Amniotic epithelial cell (primary cell): Measurements from ENCODE around the gene TIMM13.

Experiments
- DNase-seq: peaks from one replicate; pipeline ENCODE4 v3.0.0-alpha.2; 2010; ENCODE audit warnings: low read depth

TIMM13 gene

DNA sequence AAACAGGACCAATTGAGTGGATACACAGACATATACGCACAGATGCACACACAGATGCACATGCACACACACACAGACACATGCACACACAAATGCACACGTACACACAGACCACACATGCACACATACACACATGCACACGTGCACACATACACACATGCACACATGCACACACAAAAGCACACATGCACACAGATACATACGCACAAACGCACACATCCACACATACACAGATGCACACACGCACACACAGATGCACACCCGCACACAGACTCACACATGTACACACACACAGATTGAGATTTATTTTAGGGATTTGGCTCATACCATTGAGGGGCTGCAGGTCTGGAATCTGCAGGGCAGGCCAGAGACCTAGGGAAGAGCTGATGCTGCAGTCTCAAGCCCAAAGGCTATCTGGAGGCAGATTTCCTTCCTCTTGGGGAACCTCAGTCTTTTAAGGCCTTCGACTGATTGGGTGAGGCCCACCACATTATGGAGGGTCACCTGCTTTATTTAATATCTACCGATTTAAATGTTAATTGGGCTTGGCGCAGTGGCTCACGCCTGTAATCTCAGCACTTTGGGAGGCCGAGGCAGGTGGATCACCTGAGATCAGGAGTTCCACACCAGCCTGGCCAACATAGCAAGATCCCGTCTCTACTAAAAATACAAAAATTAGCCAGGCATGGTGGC lies 44.7 kb downstream of the TIMM13 start:
- DNase-seq: no peak

DNA sequence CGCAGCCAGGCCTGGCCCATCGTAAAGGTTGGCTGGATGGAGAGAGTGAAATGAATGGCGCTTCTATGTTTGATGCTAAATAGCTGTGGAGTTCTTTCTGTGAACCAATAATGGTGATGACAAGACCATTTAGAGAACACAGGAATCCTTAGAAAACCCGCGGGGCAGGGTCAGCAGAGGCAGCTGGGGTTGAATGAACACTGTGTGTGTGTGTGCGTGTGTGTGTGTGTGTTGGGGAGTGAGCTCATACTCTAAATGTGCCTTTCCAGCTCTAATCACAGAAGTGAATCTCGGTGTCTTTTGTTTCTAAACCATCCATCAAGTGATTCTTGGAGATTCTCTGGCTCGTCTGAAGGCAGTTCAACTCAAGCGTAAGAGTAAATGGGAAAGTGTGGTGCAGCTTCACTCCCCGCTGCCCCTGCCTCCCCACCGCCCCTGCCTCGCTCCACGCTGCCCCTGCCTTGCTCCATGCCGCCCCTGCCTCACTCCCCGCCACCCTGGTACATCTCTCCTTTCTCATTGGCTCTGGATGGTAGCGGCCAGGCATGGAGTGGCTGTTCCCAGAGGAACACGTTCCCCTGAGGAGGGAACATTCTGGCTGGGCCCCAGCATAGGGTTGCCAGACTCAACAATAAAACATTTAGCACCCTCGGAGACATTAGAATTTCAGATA lies 46.1 kb downstream of the TIMM13 start:
- DNase-seq: peak; percentile 31

DNA sequence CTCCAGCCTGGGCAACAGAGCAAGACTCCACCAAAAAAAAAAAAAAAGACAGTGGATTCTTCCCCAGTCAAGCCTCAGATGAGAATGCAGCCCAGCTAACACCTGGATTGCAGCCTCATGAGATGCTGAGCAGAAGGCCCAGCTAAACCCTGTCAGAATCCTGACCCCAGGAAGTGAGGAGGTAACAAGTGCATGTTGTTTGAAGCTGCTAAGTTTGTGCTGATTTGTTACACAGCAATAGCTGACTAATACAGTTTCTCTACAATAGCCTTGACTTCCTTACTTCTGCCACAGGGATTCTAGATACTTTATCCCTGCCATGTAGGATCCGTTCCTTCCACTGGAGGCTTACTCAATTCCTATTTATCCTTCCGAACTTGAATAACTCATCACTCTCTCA lies 46.8 kb downstream of the TIMM13 start:
- DNase-seq: no peak

DNA sequence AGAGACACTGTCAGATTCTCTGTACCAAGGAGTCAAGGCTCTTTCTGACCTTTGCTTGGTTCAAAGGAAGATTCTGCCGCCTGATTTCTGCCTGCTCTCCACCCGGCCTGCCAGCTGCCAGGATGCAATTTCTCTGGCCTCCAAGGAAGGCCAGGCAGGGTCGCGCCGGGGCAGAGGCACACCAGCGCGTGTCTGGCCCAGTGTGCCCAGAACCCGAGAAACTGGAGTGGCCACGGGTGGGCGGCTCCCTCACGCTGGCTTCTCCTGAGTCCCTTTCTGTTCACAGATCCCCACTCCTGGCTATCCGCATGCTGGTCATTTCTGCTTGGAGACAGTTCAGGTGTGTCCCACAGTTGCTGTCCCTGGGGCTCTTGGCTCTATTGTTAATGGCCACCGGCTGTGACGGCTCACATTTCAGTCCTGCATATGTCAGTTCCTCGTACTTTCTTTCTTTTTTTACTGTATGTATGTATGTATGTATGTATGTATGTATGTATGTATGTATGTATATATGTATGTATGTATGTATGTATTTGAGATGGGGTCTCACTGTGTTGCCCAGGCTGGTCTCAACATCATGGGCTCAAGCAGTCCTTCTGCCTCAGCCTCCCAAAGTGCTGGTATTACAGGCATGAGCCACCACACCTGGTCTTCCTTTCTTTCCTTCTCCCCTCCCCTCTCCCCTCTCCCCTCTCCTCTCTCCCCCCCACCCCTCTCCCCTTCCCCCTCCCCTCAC lies 50.4 kb downstream of the TIMM13 start:
- DNase-seq: no peak
